A172 (cell line): ENCODE results near the gene RBMS2. TPM values are rescaled to one million over a fixed set of nuclear protein-coding genes. Genes with fewer than 3 reads are reported as not detected.

Source experiments
- DNase-seq: peaks from one replicate; pipeline ENCODE4 v3.0.0-alpha.2; 2015; ENCODE audit warnings: low spot score
- total RNA-seq: library from RNA; depleted of rRNA; stranded (reverse); fragments of >200 nt; shearing (Covaris generic); gene quantifications from 2 replicates; pipeline ENCODE4 v1.2.3, GENCODE V29; 2014

Gene RBMS2
- total RNA-seq, 1 experiment from 2014 or later = 11.1 TPM

DNA sequence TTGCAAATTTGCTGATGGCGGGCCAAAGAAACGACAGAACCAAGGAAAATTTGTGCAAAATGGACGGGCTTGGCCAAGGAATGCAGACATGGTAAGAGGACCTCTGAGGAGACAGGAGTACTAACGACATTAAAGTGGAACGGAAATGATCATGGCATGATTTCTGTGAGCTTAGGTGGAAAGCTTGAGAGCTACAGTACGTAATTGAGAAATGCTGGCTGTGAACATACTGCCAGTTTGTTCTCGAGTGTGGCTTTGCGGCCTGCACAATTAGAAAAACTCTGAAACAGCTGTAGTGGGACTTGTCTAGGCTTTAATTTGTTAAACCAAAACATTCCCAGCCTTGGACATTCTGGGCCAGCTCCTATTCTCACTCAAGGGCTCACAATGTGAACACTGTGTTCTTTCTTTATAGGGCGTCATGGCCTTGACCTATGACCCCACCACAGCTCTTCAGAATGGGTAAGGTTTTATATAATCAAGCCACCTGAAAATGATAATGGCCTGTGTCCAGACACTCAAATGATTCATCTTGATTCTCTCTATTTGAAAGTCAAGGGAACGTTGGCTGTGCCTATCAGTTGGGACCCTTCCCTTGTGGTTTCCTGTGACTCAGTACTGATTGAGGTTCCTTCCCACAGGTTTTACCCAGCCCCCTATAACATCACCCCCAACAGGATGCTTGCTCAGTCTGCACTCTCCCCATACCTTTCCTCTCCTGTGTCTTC lies 60.0 kb downstream of the RBMS2 start:
- DNase-seq = peak; percentile 89

- DNase-seq = no peak
Measured at GRCh38 chr12:56585098-56585497, 63.5 kb downstream of the RBMS2 start.

DNA sequence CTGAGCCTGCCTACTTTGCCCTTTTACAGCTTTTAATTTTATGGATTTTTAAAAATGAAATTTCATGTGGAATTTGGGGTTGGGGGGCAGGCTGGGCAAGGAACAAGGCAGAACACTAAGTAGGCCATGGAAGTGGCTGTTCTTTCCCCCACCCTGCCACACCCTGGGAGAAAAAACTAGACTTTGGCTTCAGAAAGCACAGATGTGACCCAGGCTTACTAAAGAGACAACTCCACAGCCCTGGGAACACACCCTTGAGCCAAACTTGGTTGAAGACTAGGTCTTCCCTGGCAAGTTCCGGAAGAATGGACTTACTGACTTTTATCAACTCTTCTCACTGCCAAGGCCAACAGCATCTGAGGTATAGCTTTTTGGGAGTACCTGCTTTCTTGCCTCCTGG lies 68.2 kb downstream of the RBMS2 start:
- DNase-seq = no peak

DNA sequence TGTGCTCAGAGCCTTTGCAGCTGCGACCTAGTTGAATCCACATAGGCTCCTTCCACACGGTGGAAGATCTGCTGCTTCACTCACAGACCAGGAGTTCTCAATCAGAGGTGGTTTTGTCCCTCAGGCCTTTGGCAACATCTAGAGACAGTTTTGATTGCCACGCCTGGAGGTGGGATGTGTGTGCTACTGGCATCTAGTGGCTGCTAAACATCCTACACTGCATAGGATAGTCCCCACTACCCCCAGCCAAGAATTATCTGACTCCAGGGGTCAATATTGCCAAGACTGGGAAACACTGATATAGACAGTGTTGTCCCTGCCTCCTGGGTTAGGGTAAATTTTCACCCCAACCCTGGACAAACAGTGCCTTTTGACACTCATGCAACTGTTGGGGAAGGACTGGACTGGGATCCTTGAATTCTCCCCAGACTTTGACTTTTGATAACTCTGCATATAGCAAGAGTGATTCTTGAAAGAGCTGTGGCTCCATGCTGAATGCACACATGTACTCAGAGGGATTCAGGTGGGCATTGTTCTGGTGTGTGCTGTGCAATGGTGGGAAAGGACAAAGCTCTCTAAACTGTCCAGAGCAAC lies 68.7 kb downstream of the RBMS2 start:
- peak; percentile 50 for DNase-seq

DNA sequence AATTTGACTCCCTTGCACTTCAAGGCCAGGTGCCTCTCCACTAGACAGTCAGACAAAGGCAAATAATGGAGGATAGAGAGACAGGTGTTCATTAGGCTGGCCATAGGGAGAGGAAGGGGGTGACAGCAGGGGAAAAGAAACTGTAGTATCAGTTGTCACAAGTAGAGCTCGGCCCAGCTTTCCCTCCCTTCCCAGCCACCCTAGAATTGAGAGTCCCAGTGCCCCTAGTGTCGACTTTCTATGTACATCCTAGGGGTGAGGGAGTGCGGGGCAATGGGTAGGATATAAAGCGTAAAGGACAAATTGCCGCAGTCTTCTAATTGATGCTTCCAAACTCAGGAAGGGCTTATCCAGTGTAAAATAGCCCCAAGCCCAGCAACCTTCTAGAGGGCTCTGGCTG lies 69.5 kb downstream of the RBMS2 start:
- DNase-seq = no peak

GRCh38 chr12:56591961-56592360 lies 70.3 kb downstream of the RBMS2 start:
- no peak for DNase-seq

GRCh38 chr12:56593909-56594621 lies 72.4 kb downstream of the RBMS2 start:
- DNase-seq = peak; percentile 77

GRCh38 chr12:56596815-56597214 lies 75.2 kb downstream of the RBMS2 start:
- no peak for DNase-seq

GRCh38 chr12:56599041-56599440 lies 77.4 kb downstream of the RBMS2 start:
- DNase-seq = no peak

- no peak for DNase-seq
Measured at GRCh38 chr12:56599797-56600196, 78.2 kb downstream of the RBMS2 start.

DNA sequence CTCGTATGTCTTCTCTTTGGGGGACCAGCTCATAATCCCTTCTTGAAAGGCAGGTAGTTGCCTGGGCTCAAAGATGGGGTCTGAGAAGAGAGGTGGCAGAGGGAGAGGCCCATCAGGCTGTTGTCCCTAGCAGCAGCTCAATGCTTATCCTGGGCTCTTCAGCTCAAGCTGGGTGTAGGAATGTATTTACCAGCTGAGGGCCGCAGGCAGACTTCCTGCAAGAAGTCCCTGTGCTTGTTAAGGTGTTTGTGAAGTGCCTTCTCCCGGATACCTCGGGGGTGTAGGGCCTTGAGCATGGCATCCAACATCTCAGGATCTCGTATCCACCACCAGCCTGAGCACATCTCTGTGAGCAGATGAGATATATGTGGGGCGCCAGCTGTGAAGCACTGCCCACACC lies 79.1 kb downstream of the RBMS2 start:
- no peak for DNase-seq

GRCh38 chr12:56601503-56601902 lies 79.9 kb downstream of the RBMS2 start:
- DNase-seq = no peak

DNA sequence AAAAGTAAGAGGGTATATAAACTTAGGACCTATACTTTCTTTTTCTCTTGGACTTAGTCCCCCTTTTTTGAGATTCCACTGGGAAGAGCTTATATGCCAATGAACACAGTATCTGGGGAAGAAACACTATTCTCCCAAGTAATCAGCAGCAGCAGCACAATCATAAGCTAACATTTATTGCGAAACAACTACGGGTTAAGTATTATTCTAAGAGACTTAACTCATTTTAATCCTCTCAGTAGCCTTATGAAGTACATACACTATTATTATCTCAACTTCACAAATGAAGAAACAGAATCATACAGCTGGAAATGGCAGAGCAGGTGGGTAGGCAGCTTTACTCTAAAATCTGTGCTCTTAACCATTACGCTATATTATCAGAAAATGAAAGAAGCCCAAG lies 80.6 kb downstream of the RBMS2 start:
- DNase-seq = no peak

DNA sequence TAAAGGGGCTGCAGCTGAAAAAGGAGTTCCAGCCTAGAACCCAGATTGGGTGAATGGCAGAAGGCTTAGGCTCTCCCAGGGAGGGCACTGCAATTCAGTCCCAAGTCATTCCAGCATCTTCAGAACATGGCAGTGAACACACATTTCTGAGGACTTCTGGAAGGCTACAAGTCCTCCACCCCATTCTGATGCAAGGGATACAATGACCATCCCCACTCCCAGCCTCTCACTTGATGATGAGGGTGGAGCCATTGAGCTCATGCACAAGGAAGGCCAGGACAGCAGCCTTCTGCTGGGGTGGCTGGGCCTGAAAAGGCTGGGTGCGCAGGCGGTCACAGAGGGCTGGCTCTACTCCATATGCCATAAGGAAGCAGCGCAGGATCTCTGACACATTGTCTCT lies 82.7 kb downstream of the RBMS2 start:
- no peak for DNase-seq

GRCh38 chr12:56614627-56615026 lies 93.0 kb downstream of the RBMS2 start:
- DNase-seq = no peak

DNA sequence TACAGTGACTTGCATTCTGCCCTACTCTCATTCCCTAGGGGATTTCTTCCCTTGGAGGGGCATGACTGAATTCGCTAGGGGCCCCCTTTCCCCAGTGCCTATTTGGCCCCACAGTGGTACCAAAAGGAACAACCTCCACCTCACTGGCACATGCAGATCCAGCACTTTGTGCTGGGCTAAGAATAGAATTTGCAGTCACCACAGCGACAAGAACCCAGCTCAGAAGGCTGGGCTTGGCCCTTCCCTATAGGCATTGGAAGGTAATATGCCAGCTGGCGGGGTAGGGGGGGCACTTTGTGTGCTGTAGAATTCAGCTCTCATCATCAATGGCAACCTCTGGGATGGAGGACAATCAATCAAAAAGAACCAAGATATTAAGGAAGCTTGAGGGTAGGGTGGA lies 94.6 kb downstream of the RBMS2 start:
- DNase-seq = no peak

- DNase-seq = no peak
Measured at GRCh38 chr12:56616925-56617324, 95.3 kb downstream of the RBMS2 start.

- no peak for DNase-seq
Measured at GRCh38 chr12:56622535-56622934, 100.9 kb downstream of the RBMS2 start.

DNA sequence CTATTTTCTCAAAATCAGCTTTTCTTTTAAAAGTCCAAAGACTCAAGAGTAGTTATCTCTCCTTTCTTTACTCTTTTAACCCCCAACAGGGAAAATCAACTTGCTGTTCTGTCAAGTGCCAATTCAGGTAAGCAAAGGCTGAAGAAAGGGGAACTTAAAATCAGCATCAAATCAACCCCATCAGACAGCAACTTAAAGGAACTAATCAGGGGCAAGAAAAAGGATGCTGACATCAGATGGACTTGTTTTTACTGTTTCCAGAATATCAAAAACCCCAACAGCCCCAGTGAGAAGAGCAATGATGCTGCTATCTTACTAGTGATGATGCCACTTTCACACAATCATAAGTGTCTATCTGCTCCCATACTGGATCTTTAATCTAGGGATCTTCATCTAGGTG lies 105.1 kb downstream of the RBMS2 start:
- DNase-seq = no peak

DNA sequence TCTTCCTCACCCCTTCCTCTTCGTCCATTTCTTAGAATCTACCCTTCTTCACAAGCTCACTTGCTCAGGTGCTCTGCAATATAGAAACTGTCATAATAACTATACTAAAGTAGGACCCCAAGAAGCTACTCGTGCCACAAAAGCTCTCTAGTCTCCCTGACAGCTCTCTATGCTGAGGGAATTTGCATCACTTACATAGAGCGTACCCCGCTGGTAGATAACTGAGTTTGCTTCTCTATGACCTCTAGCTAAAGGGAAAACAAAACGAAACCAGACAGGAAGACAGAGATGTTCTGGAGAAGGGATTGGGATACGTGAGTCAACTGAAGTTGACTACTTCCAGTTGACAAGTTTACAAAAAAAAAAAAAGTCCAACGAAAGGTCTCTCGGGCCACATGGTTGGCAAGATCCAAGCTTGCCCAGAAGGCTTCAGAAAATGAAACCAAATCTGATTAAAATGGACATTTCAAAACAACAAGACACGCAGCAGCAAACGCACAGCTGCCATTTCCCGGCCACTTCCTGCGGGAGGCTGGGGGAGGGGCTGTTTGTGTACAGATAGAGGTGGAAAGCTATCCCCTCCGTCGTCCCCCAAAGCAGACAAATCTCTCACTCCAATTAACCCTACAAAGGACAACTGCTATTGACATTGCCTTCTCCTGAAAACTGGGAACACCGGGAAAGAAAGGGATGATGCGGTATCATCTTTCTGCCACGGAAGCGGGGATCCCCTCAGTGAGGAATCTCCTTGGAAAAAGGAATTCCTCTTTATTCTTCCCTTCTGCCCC lies 107.2 kb downstream of the RBMS2 start:
- DNase-seq = peak; percentile 36

DNA sequence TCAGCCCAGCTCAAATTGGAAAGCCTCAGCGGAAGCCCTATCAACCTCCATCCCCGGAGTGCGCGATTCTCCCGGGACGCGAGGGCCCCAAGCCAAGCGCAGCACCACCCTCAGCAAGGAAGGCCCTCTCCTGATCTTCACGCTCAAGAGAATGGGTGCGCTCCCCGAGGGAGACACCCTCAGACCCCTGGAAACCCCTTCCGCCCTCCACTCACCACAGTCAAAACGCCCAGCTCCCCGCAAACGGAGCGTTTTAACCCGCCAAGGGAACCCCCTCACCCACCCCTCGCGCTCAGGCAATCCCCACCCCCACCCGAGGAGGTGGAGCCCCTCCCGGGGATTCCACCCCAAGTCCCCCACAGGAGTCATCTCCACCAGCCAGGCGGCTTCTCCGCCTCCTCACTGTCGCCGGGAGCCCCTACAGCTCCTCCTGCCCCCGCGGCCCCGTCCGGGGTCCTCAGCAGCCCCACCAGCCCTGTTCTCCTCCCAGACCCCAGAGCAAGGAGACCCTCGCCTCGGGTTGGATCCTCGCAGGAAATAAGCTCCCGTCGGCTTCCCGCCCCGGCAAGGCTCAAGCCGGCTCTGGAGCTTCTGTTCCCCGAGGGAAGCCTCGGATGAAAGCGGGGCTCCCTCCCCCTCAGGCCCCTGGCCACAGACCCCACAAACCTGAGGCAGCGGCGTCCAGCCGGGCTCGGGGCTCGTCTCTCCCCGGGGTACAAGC lies 108.0 kb downstream of the RBMS2 start:
- DNase-seq = no peak

DNA sequence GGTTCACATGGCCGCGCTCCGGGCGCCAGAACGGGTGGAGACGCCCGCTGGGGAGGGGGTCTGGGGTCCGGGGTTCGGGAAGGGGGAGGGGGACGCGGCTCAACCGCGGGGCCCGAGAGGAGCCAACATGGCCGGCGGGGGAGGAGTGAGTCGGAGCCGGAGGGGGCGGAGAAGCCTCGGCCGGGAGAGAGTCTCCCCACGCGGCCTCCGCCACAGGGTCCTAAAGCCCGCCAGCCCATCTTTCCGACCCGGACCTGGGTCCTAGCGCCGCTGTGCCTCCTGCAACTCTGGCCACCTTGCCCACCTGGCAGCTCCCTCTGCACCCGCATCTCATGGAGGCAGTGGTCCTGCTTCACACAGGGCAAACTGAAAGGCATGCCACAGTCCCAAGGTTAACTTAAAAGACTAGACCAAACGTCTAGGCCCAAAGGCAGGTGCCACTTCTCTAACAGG lies 108.6 kb downstream of the RBMS2 start, which contains the start of gene BAZ2A:
Gene BAZ2A, minus strand, starts transcription at position 147 of the 453 bp plus-strand sequence. CDS start 12,796 bp downstream, outside the sequence.
- DNase-seq = peak; percentile 61
